Kasumi-1 (cell line): ENCODE measurements around the gene SLFN13.
"Not testable (repeated sequence)": the region's sequence is repeated elsewhere in the genome, so short reads cannot be mapped to it uniquely, and the experiment has no call there.

Experiments
- DNase-seq, 2 experiments: peaks; one replicate each; lab custom pipeline; 2025; lab: John Stamatoyannopoulos, UW

The SLFN13 gene, protein sequence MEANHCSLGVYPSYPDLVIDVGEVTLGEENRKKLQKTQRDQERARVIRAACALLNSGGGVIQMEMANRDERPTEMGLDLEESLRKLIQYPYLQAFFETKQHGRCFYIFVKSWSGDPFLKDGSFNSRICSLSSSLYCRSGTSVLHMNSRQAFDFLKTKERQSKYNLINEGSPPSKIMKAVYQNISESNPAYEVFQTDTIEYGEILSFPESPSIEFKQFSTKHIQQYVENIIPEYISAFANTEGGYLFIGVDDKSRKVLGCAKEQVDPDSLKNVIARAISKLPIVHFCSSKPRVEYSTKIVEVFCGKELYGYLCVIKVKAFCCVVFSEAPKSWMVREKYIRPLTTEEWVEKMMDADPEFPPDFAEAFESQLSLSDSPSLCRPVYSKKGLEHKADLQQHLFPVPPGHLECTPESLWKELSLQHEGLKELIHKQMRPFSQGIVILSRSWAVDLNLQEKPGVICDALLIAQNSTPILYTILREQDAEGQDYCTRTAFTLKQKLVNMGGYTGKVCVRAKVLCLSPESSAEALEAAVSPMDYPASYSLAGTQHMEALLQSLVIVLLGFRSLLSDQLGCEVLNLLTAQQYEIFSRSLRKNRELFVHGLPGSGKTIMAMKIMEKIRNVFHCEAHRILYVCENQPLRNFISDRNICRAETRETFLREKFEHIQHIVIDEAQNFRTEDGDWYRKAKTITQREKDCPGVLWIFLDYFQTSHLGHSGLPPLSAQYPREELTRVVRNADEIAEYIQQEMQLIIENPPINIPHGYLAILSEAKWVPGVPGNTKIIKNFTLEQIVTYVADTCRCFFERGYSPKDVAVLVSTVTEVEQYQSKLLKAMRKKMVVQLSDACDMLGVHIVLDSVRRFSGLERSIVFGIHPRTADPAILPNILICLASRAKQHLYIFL

DNA sequence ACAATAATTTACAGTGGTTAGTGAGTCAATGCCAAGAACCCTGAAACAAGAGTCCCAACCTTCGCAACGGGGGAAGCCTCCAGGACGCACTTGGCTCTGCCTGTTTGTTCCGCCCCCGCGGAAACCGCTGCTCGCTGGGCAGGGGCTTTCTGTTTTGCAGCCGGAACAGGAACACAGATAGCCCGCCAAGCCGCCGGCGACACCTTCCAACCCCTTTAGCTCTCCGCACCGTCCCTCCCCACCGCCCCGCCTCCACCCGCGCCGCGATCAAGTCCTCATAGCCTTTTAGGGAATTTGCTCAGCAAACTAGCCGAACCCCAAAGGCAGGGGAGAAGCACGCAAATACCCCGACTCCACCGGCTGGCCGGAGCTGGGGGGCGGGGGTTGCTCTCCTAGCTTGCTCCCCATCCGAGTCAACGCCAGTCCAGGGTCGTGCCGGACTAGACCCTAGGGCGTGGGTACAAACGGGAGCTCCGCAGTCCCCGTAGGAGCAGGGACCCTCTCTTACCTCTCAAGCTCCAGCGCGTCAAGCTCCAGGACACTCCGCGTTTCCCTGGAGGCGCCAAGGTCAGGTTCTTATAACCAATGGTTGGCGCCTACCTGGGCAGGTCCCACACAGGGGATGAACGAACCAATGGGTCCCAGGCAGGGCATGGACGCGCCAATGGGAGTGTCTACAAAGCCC lies at the start of gene SLFN13:
SLFN13 (minus strand) TSS at position 553 of the 685 bp plus-strand sequence. CDS start 3,086 bp downstream, outside the sequence.
- peak; percentile 86 for DNase-seq

DNA sequence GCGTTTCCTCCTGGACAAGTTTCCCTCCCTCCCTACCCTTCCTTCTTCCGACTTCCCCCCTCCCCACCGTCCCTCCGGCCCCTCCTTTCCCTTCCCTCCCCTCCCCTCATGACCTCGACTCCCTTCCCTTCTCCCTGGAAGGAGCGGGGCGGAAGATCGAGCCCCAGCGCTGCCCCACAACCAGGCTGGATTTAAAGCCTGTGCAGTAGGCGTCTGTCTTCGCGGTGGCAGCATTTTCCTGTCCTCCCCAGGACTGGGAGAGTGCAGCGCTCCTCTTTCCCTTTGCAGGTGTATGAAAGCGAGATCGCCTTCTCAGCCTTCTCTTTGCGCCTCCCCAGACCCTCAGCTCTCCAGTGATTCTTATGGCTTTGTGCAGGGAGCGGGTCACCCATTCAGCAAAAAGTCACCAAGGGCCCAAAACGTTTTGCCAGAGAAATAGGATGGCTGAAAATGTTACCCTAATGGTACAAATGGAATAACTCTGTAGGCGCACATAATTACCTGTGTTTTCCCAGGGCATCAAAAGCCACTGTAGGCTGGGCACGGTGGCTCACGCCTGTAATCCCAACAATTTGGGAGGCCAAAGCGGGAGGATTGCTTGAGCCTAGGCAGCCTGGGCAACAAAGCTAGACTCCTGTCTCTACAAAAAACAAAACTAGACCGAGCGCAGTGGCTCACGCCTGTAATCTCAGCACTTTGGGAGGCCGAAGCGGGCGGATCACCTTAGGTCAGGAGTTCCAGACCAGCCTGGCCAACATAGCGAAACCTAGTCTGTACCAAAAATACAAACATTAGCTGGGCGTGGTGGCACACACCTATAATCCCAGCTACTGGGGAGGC lies 48.1 kb upstream of the SLFN13 start:
- DNase-seq: no peak

DNA sequence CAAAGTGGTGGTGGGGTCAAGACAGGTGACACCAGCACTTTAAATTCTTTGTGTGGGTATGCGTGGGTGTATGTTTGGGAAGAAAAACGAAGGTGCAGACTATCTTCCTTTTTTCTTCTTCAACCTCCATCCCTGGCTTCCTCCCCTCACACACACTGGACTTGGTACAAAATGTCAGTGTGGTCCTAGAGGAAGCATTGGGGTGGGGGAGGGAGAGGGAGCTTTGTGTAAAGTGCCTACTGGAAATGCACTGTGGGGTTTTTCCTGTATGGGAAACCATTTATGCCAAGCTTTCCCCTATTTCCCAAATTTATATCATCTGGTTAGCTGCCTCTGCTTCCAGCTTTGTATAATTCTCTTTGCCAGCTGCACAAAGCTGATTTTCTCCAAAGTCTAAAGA lies 44.5 kb upstream of the SLFN13 start:
- DNase-seq: no peak

GRCh38 chr17:35491417-35491816 lies 42.9 kb upstream of the SLFN13 start:
- no peak for DNase-seq

DNA sequence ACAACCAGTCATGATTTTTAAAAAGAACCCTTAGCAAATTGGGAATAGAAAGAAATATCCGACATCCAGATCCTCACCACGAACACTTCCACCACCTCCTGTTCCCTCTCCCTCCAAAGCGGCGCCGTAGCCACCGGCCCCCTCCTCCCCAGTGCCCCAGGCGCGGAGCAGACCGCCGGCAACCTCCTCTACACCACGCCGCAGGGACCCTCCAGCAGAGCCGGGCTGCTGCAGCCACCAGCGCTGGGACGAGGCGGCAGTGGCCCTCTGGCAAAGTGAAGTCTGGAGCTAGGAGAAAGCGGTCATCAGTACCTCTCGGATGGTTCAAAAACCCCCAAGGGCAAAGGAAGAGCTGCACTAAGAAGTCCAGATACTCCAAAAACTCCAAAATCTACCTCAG lies 41.4 kb upstream of the SLFN13 start:
- DNase-seq: no peak

DNA sequence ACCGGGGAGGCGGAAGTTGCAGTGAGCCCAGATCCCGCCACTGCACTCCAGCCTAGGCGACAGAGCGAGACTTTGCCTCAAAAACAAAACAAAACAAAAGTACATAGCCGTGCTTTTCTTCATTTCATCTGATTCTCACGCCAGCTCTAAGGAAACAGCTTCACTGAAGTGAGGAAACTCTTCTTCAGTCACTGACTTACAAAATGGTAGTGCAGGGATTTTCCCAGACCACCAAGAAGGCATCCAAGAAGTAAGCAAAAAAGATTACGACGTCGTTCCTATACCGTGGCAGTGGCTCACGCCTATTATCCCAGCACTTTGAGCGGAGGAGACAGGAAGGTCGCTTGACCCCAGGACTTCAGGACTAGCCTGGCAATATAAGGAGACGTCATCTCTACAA lies 40.4 kb upstream of the SLFN13 start:
- no peak for DNase-seq

- DNase-seq: peak; percentile 41 to 44
These were observed 38.6 kb upstream of the SLFN13 start for GRCh38 chr17:35486920-35487732.

GRCh38 chr17:35479271-35479670 lies 30.7 kb upstream of the SLFN13 start:
- no peak for DNase-seq

- no peak for DNase-seq
These were observed 28.7 kb upstream of the SLFN13 start for GRCh38 chr17:35477248-35477647.

DNA sequence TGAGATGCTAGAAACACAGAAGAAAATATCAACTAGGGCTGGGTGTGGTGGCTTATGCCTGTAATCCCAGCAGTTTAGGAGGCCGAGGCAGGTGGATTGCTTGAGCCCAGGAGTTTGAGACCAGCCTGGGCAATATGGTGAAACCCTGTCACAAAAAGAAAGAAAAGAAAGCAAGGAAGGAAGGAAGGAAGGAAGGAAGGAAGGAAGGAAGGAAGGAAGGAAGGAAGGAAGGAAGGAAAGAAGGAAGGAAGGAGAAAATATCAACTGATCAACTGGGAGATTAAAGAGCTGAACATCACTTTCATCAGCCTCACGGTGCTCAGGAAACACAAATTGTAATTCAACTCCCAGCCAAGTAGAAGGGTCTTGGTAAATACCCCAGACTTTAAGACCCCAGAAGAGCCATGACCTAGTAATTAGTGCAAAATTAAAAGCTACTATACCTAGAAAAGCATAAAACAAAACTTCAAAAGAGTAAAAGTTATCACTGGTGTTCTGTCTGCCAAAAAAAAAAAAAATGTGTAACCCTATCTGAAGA lies 27.8 kb upstream of the SLFN13 start:
- no peak for DNase-seq

DNA sequence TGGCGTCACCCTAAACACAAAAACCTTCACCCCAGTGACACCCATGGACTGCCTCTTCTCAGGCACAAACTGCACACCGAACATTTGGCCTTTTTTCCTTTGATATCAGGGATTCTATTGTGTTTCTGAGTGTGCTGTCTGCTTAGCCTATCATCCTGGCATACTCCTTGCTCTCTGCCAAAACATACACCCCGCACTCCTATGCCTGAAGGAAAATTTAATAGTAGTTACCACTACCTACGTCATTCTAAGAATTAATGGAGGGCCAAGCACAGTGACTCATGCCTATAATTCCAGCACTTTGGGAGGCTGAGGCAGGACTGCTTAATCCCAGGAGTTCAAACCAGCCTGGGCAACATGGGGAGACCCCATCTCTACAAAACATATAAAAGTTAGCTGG lies 19.9 kb upstream of the SLFN13 start:
- no peak for DNase-seq

DNA sequence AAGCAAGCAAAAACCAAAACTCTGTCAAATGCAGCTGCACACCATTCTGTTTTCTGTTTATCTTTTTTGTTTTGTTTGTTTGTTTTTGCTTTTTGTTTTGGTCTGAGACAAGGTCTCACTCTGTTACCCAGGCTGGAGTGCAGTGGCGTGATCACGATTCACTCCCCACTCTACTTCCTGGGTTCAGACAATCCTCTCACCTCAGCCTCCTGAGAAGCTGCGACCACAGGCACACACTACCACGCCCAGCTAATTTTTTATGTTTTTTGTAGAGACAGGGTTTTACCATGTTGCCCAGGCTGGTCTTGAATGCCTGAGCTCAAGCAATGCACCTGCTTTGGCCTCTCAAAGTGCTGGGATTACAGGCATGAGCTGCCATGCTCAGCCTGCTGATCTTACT lies 19.3 kb upstream of the SLFN13 start:
- DNase-seq: no peak

DNA sequence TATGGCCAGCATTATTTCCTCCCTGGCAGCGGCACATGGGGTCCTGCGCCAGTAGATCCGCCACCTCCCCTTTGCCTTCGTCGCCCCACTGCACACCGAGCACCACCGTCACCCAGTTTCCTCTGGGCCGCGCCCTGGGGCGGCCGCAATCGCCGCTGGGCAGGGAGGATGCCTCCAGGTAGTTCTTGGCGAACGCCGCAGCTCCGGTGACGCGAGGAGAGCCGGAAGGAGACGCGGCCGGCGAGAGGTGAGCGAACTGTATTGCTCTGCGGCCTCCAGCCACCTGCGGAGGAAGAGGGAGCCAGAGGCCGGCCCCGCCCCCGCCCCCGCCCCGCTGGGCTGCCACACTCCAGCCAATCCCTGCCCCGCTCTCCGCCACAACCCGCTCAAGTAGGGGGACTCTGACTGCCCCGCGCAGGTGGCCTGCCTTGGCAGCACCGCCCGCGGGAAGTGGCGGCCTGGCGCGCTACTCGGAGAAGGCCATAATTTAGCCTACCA lies 11.8 kb upstream of the SLFN13 start:
- no peak for DNase-seq

- not testable (repeated sequence) for DNase-seq
These were observed 5.5 kb upstream of the SLFN13 start for GRCh38 chr17:35454035-35454434.

GRCh38 chr17:35453171-35453570 lies 4.6 kb upstream of the SLFN13 start:
- no peak for DNase-seq

DNA sequence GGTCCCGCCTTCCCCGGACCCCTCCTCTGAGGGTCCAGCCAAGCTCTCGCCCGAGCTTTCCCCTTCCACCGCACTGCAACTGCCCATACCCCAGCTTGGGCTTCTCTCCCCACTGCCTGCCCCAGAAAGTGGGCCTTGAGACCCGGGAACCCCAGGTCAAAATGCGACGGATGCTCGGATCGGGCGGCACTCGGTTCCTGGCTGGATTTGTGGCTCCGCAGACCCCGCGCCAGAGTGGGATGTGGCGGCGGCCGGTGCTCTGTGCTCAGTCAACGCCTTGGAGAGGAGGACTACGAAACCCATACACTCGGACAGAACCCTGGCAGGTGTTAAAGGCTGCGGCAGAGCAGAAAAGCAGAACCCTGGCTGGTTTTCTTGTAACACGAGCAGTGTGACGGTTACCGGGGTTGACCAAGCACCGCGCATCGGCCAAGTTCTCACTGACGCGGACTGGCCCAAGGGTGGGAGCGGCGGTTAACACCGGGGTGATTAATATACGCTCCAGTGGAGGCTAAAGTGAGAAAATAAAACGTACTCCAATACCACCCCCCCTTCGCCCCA lies 885 bp upstream of the SLFN13 start:
- DNase-seq: no peak

GRCh38 chr17:35448899-35449227 lies 297 bp upstream of the SLFN13 start:
- DNase-seq: no peak

GRCh38 chr17:35447499-35447898 lies 1.1 kb downstream of the SLFN13 start:
- no peak for DNase-seq

- DNase-seq: no peak
These were observed 10.1 kb downstream of the SLFN13 start for GRCh38 chr17:35438433-35438832.
